ENCODE results near the gene BMPER.

The BMPER gene

GRCh38 chr7:34090816-34091215, 185.5 kb downstream of the BMPER start:
- Histone ChIP-seq H3K27ac (ENCODE audit: low read depth, low read length) (no peak overlapping the region), H3K4me3 (ENCODE audit: insufficient read depth, low read length, poor library complexity, severe bottlenecking) (no peak overlapping the region), H2AFZ (ENCODE audit: low read depth, low read length, severe bottlenecking) (no peak overlapping the region), H3K9ac (ENCODE audit: low read length) (no peak overlapping the region), H3K9me3 (ENCODE audit: insufficient read depth, low read length) (no peaks in the 10 kb centered on the region), H3K79me2 (ENCODE audit: insufficient read depth, low read length) (no peaks in the 10 kb centered on the region), H3K9me2 (replicated peaks; ENCODE audit: insufficient read depth, low read length) (no peaks in the 10 kb centered on the region), H3K4me2 (ENCODE audit: low read depth, low read length, poor library complexity, severe bottlenecking) (no peak overlapping the region), H3F3A (ENCODE audit: insufficient read depth) (no peaks in the 10 kb centered on the region), H3K36me3 (ENCODE audit: low read length) (no peaks in the 10 kb centered on the region), H4K20me1 (ENCODE audit: low read depth, low read length) (no peaks in the 10 kb centered on the region), H3K27me3 (ENCODE audit: low read length) (no peaks in the 10 kb centered on the region)
- no peak for TF ChIP-seq EZH2phosphoT487 (conservative IDR thresholded peaks at IDR 0.05; ENCODE audit: low read length)
- TF ChIP-seq CTCF (IDR thresholded peaks at IDR 0.05; ENCODE audit: insufficient read depth, low read length, poor library complexity, severe bottlenecking): no peak

GRCh38 chr7:34091321-34091917, 186.1 kb downstream of the BMPER start:
- no peak overlapping the region for H3K9ac ChIP-seq (ENCODE audit: low read length)
- TF ChIP-seq EZH2phosphoT487 (conservative IDR thresholded peaks at IDR 0.05; ENCODE audit: low read length) (no peak), CTCF (IDR thresholded peaks at IDR 0.05; ENCODE audit: insufficient read depth, low read length, poor library complexity, severe bottlenecking) (peak; percentile 36)
- H3K27ac ChIP-seq (ENCODE audit: low read depth, low read length): no peak overlapping the region
- H3K36me3 ChIP-seq (ENCODE audit: low read length): no peaks in the 10 kb centered on the region
- no peak overlapping the region for H3K4me2 ChIP-seq (ENCODE audit: low read depth, low read length, poor library complexity, severe bottlenecking)
- H3K79me2 ChIP-seq (ENCODE audit: insufficient read depth, low read length): no peaks in the 10 kb centered on the region
- no peak overlapping the region for H2AFZ ChIP-seq (ENCODE audit: low read depth, low read length, severe bottlenecking)
- H3F3A ChIP-seq (ENCODE audit: insufficient read depth): no peaks in the 10 kb centered on the region
- H3K9me3 ChIP-seq (ENCODE audit: insufficient read depth, low read length): no peaks in the 10 kb centered on the region
- no peaks in the 10 kb centered on the region for H3K9me2 ChIP-seq (replicated peaks; ENCODE audit: insufficient read depth, low read length)
- H4K20me1 ChIP-seq (ENCODE audit: low read depth, low read length): no peaks in the 10 kb centered on the region
- no peak overlapping the region for H3K4me3 ChIP-seq (ENCODE audit: insufficient read depth, low read length, poor library complexity, severe bottlenecking)
- no peaks in the 10 kb centered on the region for H3K27me3 ChIP-seq (ENCODE audit: low read length)

GRCh38 chr7:34093276-34093675, 187.9 kb downstream of the BMPER start:
- H3K4me2 ChIP-seq (ENCODE audit: low read depth, low read length, poor library complexity, severe bottlenecking): no peak overlapping the region
- no peaks in the 10 kb centered on the region for H3F3A ChIP-seq (ENCODE audit: insufficient read depth)
- H3K79me2 ChIP-seq (ENCODE audit: insufficient read depth, low read length): no peaks in the 10 kb centered on the region
- no peaks in the 10 kb centered on the region for H3K36me3 ChIP-seq (ENCODE audit: low read length)
- no peak overlapping the region for H3K9ac ChIP-seq (ENCODE audit: low read length)
- H2AFZ ChIP-seq (ENCODE audit: low read depth, low read length, severe bottlenecking): no peak overlapping the region
- H4K20me1 ChIP-seq (ENCODE audit: low read depth, low read length): no peaks in the 10 kb centered on the region
- TF ChIP-seq CTCF (IDR thresholded peaks at IDR 0.05; ENCODE audit: insufficient read depth, low read length, poor library complexity, severe bottlenecking) (no peak), EZH2phosphoT487 (conservative IDR thresholded peaks at IDR 0.05; ENCODE audit: low read length) (no peak)
- no peaks in the 10 kb centered on the region for H3K27me3 ChIP-seq (ENCODE audit: low read length)
- no peak overlapping the region for H3K4me3 ChIP-seq (ENCODE audit: insufficient read depth, low read length, poor library complexity, severe bottlenecking)
- no peak overlapping the region for H3K27ac ChIP-seq (ENCODE audit: low read depth, low read length)
- no peaks in the 10 kb centered on the region for H3K9me2 ChIP-seq (replicated peaks; ENCODE audit: insufficient read depth, low read length)
- H3K9me3 ChIP-seq (ENCODE audit: insufficient read depth, low read length): no peaks in the 10 kb centered on the region
